Fibroblast of lung (primary cell): ENCODE data around the gene DHRS12. TPM values are rescaled to one million over a fixed set of nuclear protein-coding genes. Genes with fewer than 3 reads are reported as not detected.

Experiments used
- DNase-seq, 2 donors: peaks; one replicate each; pipeline versions ENCODE4 v3.0.0 to v3.0.0-alpha.2; 2010; ENCODE audit warnings: low read depth in 2 of 2
- H2AFZ ChIP-seq: 2 replicates; pipeline ENCODE4 v1.5.1; 2012; ENCODE audit warnings: low read length, control low read depth, inconsistent platforms
- H3K27ac ChIP-seq: 2 replicates; pipeline ENCODE4 v1.5.1; 2011; ENCODE audit warnings: low read length, control low read depth; ENCODE audit not compliant: insufficient read depth
- H3K27me3 ChIP-seq: 2 replicates; pipeline ENCODE4 v1.5.1; 2011; ENCODE audit warnings: mild to moderate bottlenecking, low read length; ENCODE audit not compliant: control insufficient read depth, insufficient read depth
- H3K36me3 ChIP-seq: 2 replicates; pipeline ENCODE4 v1.5.1; 2011; ENCODE audit warnings: low read length; ENCODE audit not compliant: control insufficient read depth, insufficient read depth
- H3K4me1 ChIP-seq: 2 replicates; pipeline ENCODE4 v1.5.1; 2011; ENCODE audit warnings: low read length; ENCODE audit not compliant: control insufficient read depth, insufficient read depth; ENCODE audit errors: extremely low read depth
- H3K4me2 ChIP-seq: 2 replicates; pipeline ENCODE4 v1.5.1; 2011; ENCODE audit warnings: low read length, control low read depth; ENCODE audit not compliant: insufficient read depth; ENCODE audit errors: extremely low read depth
- H3K4me3 ChIP-seq, 4 experiments: fragments of 200-600 bp in 1 of 4; sonication (generic) in 1 of 4; replicated peaks in 1 of 4; 2 replicates each; pipeline ENCODE4 v1.5.1; 2011 to 2016; ENCODE audit warnings: low read length in 4 of 4, low read depth in 3 of 4, mild to moderate bottlenecking in 3 of 4, control low read depth in 2 of 4, inconsistent platforms in 1 of 4, mixed read lengths in 1 of 4; ENCODE audit not compliant: insufficient read depth in 1 of 4; ENCODE audit errors: control extremely low read depth in 1 of 4
- H3K79me2 ChIP-seq: 2 replicates; pipeline ENCODE4 v1.5.1; 2012; ENCODE audit warnings: mild to moderate bottlenecking, low read length, inconsistent platforms; ENCODE audit not compliant: control insufficient read depth, insufficient read depth
- H3K9ac ChIP-seq: 2 replicates; pipeline ENCODE4 v1.5.1; 2011; ENCODE audit warnings: mild to moderate bottlenecking, low read length, control low read depth; ENCODE audit not compliant: insufficient read depth
- H3K9me3 ChIP-seq: 2 replicates; pipeline ENCODE4 v1.5.1; 2012; ENCODE audit warnings: low read depth, low read length; ENCODE audit not compliant: control insufficient read depth, insufficient read depth
- H4K20me1 ChIP-seq: 2 replicates; pipeline ENCODE4 v1.5.1; 2011; ENCODE audit warnings: low read length; ENCODE audit not compliant: control insufficient read depth, insufficient read depth; ENCODE audit errors: extremely low read depth
- CTCF ChIP-seq, 2 donors: IDR thresholded peaks in 1 of 2; conservative IDR thresholded peaks in 1 of 2; 1 replicate in 1 of 2; 2 replicates in 1 of 2; pipeline ENCODE4 v1.5.1; 2011 to 2012; ENCODE audit warnings: low read length in 2 of 2, control low read depth in 1 of 2, inconsistent platforms in 1 of 2, low read depth in 1 of 2, mild to moderate bottlenecking in 1 of 2
- EZH2 ChIP-seq: IDR thresholded peaks from 2 replicates; pipeline ENCODE4 v1.5.1; 2012; ENCODE audit warnings: low read length, control low read depth, mild to moderate bottlenecking; ENCODE audit errors: missing control alignments
- polyA plus RNA-seq, 2 donors: library from polyadenylated mRNA; depleted of rRNA in 1 of 2; stranded (reverse) in 1 of 2; unstranded in 1 of 2; fragments of >200 nt; gene quantifications; 2 replicates each; pipeline ENCODE4 v1.2.1, GENCODE V29; 2011 to 2012; ENCODE audit warnings: missing spikeins in 1 of 2
- total RNA-seq: library from RNA; depleted of rRNA; stranded (reverse); fragments of >200 nt; gene quantifications from 2 replicates; pipeline ENCODE4 v1.2.1, GENCODE V29; 2014

The DHRS12 gene
- total and polyA plus RNA-seq, 2 donors (not counting 1 experiment from before 2014, with no cell fraction given), result 5.7 to 6.1 TPM

GRCh38 chr13:51821606-51822005, 17.6 kb upstream of the DHRS12 start:
- H3K27me3 ChIP-seq, result peaks cover 26% of the 10 kb centered on the region
- H3K4me1 ChIP-seq, result no peaks in the 10 kb centered on the region
- H3K79me2 ChIP-seq, result no peaks in the 10 kb centered on the region
- H3K9me3 ChIP-seq, result no peaks in the 10 kb centered on the region
- H3K36me3 ChIP-seq, result no peaks in the 10 kb centered on the region
- H3K4me2 ChIP-seq, result no peak overlapping the region
- DNase-seq, result no peak
- H4K20me1 ChIP-seq, result no peaks in the 10 kb centered on the region
- no peak overlapping the region for H3K27ac ChIP-seq
- H3K4me3 ChIP-seq, result no peak overlapping the region
- H3K9ac ChIP-seq, result no peak overlapping the region
- no peak for TF ChIP-seq EZH2
- no peak overlapping the region for H2AFZ ChIP-seq

DNA sequence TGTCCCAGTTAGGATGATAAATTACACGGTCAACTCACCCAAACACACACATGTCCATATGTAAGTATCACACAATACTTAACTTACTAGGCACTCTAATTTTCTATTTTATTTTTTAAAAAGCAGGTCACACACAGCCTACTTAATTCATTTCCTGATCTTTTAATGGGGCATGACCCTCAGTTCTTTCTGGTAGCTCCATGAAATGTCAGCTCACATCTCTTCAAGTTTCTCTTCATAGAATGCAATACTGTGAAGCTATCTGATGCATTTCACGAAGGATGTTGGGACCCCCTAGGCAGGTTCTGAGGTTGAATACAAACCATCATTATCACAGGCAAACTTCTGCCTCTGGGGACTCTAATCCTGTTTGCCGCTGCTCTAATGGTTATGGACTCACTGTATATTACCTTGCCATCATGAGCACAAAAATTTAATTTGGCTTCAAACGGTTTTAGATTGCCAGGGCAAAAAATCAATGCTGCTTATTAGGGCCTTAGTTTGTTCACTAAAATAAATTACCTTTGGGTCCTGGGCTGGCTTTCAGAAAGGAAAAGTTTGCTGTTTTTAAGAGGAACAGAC, 16.1 kb upstream of the DHRS12 start:
- no peak for DNase-seq
- Histone ChIP-seq H3K27me3 (peaks cover 34% of the 10 kb centered on the region), H3K79me2 (no peaks in the 10 kb centered on the region), H3K9me3 (no peaks in the 10 kb centered on the region), H3K4me1 (no peaks in the 10 kb centered on the region), H3K4me2 (no peak overlapping the region), H4K20me1 (no peaks in the 10 kb centered on the region), H3K4me3 (no peak overlapping the region), H2AFZ (no peak overlapping the region), H3K9ac (no peak overlapping the region), H3K27ac (no peak overlapping the region), H3K36me3 (no peaks in the 10 kb centered on the region)
- no peak for TF ChIP-seq CTCF (conservative IDR thresholded peaks at IDR 0.05 in 1 of 2, IDR thresholded peaks at IDR 0.05 in 1 of 2; ENCODE audit: low read depth in 1 of 2, low read length in 2 of 2)
- no peak for TF ChIP-seq EZH2

DNA sequence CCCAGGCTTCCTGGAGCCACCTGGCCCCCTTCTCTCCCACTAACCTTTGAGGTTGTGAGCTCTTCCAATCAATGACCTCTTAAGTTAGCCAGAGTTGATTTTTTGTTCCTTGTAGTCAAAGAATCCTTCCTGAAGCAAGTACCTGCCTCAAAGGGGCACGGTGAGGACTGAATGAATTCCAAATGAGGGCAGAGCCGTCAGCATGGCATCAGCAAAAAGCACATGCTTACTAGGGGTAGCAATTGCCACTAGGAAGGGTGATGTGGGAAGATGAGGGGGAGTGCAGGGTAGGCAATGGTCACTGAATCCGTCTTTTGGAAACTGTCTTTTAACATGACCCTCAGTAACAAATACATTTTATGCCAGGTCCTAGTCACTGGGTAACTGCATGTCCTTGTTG, 15.6 kb upstream of the DHRS12 start:
- Histone ChIP-seq H2AFZ (no peak overlapping the region), H3K9me3 (no peaks in the 10 kb centered on the region), H3K4me3 (no peak overlapping the region), H3K4me1 (no peaks in the 10 kb centered on the region), H3K9ac (no peak overlapping the region), H4K20me1 (no peaks in the 10 kb centered on the region), H3K79me2 (no peaks in the 10 kb centered on the region), H3K27ac (no peak overlapping the region), H3K36me3 (no peaks in the 10 kb centered on the region), H3K4me2 (no peak overlapping the region), H3K27me3 (peaks cover 34% of the 10 kb centered on the region)
- TF ChIP-seq EZH2, result no peak
- TF ChIP-seq CTCF (conservative IDR thresholded peaks at IDR 0.05 in 1 of 2, IDR thresholded peaks at IDR 0.05 in 1 of 2; ENCODE audit: low read depth in 1 of 2, low read length in 2 of 2), result no peak
- no peak for DNase-seq
